ENCODE data around the gene OR2H1. TPM values are rescaled to one million over a fixed set of nuclear protein-coding genes. Genes with fewer than 3 reads are reported as not detected.

The OR2H1 gene
- total RNA-seq, 1 donor from 2014 or later: not detected

GRCh38 chr6:29500594-29500993, 43.6 kb downstream of the OR2H1 start:
- DNase-seq (ENCODE audit: low read depth): no peak
- no peaks in the 10 kb centered on the region for H3K36me3 ChIP-seq (ENCODE audit: control insufficient read depth, insufficient read depth, low read length)
- TF ChIP-seq CTCF (IDR thresholded peaks at IDR 0.05; ENCODE audit: insufficient read depth, low read length, poor library complexity, severe bottlenecking): no peak

GRCh38 chr6:29501106-29501505, 44.2 kb downstream of the OR2H1 start:
- Histone ChIP-seq H3K27me3 (ENCODE audit: control insufficient read depth, insufficient read depth, low read length) (no peaks in the 10 kb centered on the region), H3K4me3 (ENCODE audit: low read depth, low read length) (no peak overlapping the region), H3K36me3 (ENCODE audit: control insufficient read depth, insufficient read depth, low read length) (no peaks in the 10 kb centered on the region)
- no peak for DNase-seq (ENCODE audit: low read depth)
- TF ChIP-seq CTCF (IDR thresholded peaks at IDR 0.05; ENCODE audit: insufficient read depth, low read length, poor library complexity, severe bottlenecking): no peak

More at GRCh38 chr6:29500594-29500993, 43.6 kb downstream of the OR2H1 start:
- no peak overlapping the region for H3K4me3 ChIP-seq (ENCODE audit: low read depth, low read length)
- H3K27me3 ChIP-seq (ENCODE audit: control insufficient read depth, insufficient read depth, low read length): no peaks in the 10 kb centered on the region

GRCh38 chr6:29502181-29502580, 45.2 kb downstream of the OR2H1 start:
- Histone ChIP-seq H3K36me3 (ENCODE audit: control insufficient read depth, insufficient read depth, low read length) (no peaks in the 10 kb centered on the region), H3K27me3 (ENCODE audit: control insufficient read depth, insufficient read depth, low read length) (no peaks in the 10 kb centered on the region), H3K4me3 (ENCODE audit: low read depth, low read length) (no peak overlapping the region)
- DNase-seq (ENCODE audit: low read depth): no peak
- no peak for TF ChIP-seq CTCF (IDR thresholded peaks at IDR 0.05; ENCODE audit: insufficient read depth, low read length, poor library complexity, severe bottlenecking)

- H3K27me3 ChIP-seq (ENCODE audit: control insufficient read depth, insufficient read depth, low read length): no peaks in the 10 kb centered on the region
- H3K4me3 ChIP-seq (ENCODE audit: low read depth, low read length): no peak overlapping the region
- no peak for DNase-seq (ENCODE audit: low read depth)
- no peak for TF ChIP-seq CTCF (IDR thresholded peaks at IDR 0.05; ENCODE audit: insufficient read depth, low read length, poor library complexity, severe bottlenecking)
- H3K36me3 ChIP-seq (ENCODE audit: control insufficient read depth, insufficient read depth, low read length): no peaks in the 10 kb centered on the region
Observed at GRCh38 chr6:29502597-29502996, 45.6 kb downstream of the OR2H1 start.

GRCh38 chr6:29504961-29505360, 48.0 kb downstream of the OR2H1 start:
- TF ChIP-seq CTCF (IDR thresholded peaks at IDR 0.05; ENCODE audit: insufficient read depth, low read length, poor library complexity, severe bottlenecking): no peak
- DNase-seq (ENCODE audit: low read depth): no peak
- Histone ChIP-seq H3K36me3 (ENCODE audit: control insufficient read depth, insufficient read depth, low read length) (no peaks in the 10 kb centered on the region), H3K27me3 (ENCODE audit: control insufficient read depth, insufficient read depth, low read length) (no peaks in the 10 kb centered on the region), H3K4me3 (ENCODE audit: low read depth, low read length) (no peak overlapping the region)

GRCh38 chr6:29505808-29506207, 48.9 kb downstream of the OR2H1 start:
- no peaks in the 10 kb centered on the region for H3K27me3 ChIP-seq (ENCODE audit: control insufficient read depth, insufficient read depth, low read length)
- H3K4me3 ChIP-seq (ENCODE audit: low read depth, low read length): no peak overlapping the region
- H3K36me3 ChIP-seq (ENCODE audit: control insufficient read depth, insufficient read depth, low read length): no peaks in the 10 kb centered on the region
- TF ChIP-seq CTCF (IDR thresholded peaks at IDR 0.05; ENCODE audit: insufficient read depth, low read length, poor library complexity, severe bottlenecking): no peak
- DNase-seq (ENCODE audit: low read depth): no peak

Data from kidney epithelial cell (primary cell).